ENCODE data around the gene GNAQ.
A peak's percentile ranks its signal among the peaks of the same experiment; 100 is the strongest.
"Not testable (repeated sequence)": the region's sequence is repeated elsewhere in the genome, so short reads cannot be mapped to it uniquely, and the experiment has no call there.

Gene GNAQ

GRCh38 chr9:78031444-78031892 is at the start of gene GNAQ:
TSS of gene GNAQ (minus strand) at chr9:78031811. CDS start at chr9:78031235, 576 bp downstream.
- peak; percentile 11 for DNase-seq (ENCODE audit: low spot score)

DNA sequence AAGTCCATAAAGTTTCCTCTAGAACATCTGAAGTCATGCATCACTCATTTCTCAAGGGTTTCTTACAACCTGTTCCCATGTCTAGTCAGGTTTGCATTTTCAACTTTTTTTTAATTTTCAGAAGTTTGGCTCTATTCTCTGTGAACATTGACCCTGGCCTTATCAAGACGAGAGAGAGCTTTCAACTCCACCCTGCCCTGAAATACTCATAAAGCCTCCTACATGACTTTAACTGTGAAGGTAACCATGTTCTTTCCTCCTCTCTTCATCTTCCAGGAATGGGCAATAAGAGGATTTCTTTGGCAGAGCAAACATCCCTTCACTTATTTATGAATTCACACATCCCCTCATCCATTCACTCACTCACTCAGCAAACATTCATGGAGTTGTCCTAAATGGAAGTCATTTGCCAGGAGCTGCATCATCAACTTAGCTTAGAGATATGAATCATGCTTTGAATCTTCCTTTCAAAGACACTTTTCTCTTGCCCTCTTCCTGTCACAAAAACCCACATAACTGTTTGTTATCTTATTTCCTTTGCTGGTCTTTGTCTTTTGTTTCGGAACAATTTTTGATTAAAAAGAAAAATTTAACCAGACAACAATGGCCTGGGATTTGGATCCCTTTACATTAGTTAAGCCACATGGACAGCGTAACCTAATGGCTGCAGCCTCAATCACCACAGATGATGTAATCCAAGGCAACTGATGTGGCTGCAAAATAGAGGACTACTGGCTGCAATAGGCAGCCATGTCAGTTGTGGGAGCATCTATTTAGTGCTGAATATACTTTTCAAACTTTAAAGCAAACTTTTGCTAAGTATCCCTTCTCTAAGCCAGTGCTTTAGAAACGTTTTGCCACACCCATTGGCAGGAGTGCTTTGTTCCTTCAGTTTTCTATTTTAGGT is 43.0 kb upstream of the GNAQ start:
- DNase-seq (ENCODE audit: low spot score) = no peak

DNA sequence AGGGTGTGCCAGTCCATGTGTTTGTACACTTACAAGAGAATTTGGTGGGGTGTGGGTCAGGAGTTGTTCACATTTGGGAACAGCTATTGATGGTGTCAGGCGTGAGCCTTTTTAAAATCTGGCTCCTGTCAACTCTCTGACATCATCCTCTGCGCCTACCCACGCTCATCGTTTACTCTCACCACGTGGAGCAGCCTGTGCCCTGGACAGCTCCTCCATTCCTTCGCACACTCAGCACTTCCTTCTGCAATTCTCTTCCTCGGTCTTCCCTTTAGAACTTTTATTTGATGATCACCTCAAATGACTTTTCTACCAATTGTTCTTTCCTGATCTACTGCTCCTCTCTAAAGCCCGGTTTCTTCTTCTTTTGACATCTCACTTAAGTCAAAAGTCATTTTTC is 42.1 kb upstream of the GNAQ start:
- no peak for DNase-seq (ENCODE audit: low spot score)

DNA sequence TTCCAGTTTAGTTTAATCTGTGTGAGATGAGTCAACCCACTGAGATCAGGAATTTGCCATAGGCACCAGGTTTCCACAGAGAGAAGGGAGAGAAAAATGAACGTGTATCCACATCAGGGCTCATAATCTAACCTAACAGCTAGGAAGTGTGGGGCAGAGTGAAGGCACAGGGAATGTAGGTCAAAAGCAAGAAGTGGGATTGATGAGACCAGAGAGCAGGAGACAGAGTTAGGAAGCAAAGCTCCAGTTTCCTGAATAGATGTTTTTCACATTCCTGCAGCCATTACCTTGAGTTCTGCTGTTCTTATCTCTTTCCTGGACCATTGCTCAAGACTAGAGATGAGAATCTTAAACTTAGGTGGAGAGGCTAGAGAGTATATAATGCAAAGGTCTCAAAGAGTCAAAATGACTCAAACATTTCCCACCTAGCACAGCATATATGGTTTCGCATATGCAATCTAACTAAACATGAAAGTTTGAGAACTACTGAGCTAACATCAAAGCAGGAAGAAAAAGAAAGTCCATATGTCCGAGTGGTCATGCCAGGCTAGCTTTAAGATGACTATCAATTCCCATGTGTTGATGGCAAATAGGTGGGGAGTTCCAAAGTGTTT is 41.1 kb upstream of the GNAQ start:
- no peak for DNase-seq (ENCODE audit: low spot score)

DNA sequence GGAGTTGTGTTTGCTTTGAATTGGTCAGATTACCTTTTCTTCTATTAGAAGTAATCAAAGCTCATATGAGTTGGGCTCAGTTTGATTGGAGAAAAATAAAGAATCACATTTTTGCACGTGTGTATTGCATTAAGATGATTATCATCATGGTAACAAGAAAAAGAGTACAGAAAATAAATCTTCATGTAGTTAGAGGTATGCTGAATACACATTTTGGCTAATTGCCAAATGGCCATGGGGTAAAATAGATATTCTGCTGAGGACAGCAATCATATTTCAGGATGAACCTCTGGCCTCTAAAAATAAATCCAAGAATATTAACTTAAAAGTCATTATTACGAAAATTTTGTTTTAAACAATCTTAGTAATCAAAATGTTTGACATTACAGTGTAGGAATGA is 38.9 kb upstream of the GNAQ start:
- no peak for DNase-seq (ENCODE audit: low spot score)

DNA sequence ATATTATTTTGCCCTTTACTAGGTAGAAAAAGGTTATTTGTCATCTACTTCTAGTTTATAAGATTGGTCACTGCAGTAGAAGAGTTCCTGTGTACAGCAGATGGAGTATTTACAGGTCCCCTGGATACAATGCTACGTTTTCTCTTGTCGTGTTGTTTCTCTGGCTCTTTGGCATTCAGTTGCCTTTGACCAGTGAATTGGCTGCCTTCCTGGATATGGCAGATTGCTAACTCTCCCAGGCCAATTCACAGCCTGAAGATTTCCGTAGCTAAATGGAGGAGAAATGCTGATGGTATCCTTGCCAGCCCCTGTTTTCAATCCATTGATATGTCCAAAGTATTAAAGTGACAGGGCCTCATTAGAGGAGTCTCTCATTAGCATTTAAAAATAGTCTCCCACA is 32.5 kb upstream of the GNAQ start:
- DNase-seq (ENCODE audit: low spot score) = peak; percentile 18

DNA sequence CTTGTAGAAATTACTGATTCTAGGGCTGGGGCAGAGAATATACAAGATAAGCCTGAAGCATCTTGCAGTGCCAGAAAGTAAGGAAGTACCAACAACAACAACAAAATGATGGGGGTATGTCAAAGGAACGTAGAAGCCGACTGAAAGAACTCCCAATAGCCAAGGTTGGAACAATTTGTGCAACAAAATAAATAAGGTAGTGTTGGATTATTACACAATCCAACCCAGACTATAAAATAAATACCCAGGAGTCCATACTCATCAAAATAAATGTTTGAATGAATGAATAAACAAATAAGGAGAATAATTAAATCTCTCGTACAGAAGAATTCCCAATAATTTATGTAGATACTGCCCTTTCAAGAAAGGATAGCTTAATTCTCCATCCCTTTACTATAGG is 31.1 kb upstream of the GNAQ start:
- no peak for DNase-seq (ENCODE audit: low spot score)

DNA sequence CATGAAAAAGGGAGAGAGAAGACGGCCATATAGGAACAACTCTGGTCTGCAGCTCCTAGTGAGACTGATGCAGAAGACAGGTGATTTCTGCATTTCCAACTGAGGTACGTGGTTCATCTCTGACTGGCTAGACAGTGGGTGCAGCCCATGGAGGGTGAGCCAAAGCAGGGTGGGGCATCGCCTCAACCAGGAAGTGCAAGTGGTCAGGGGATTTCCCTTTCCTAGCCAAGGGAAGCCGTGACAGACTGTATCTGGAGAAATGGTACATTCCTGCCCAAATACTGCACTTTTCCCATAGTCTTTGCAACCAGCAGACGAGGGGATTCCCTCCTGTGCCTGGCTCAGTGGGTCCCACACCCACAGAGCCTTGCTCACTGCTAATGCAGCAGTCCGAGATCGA is 22.6 kb upstream of the GNAQ start:
- DNase-seq (ENCODE audit: low spot score) = not testable (repeated sequence)

DNA sequence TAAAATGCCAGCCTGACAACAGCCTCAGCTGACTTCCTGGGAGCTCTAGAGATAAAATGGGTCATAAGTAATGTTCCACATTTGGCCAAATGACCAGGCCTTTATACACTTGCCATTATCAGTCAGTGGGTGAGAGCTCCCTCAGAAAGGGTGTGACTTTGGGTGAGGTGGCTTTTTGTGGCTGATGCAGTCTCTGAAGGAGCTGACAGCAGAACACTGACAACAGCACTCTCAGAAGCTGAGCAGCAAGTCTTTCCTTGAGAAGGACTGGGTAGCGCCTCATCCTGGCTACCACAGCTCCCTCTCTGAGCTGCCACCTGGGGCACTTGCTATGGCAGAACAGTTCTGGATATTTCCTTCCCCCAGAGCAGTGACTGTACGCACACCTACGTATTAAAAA is 22.0 kb upstream of the GNAQ start:
- DNase-seq (ENCODE audit: low spot score) = no peak

DNA sequence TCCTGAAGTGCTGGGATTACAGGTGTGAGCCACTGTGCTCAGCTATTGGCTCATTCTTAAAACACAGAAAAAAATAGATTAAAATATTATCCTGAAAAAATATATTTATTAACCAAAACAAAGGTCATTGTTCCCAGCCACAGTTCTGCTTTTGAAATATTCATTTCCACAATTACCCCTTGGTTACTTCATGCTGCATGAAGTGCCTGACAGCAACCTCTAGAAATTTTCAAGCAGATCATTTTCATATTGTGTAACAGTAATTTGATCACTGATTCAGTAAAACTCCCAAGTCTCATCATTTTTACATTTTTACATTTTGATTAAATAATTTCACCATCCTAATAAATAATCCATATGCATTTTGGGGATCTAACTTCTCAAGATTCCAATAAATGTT is 18.8 kb upstream of the GNAQ start:
- no peak for DNase-seq (ENCODE audit: low spot score)

GRCh38 chr9:78049484-78049883 is 17.9 kb upstream of the GNAQ start:
- DNase-seq (ENCODE audit: low spot score) = no peak

DNA sequence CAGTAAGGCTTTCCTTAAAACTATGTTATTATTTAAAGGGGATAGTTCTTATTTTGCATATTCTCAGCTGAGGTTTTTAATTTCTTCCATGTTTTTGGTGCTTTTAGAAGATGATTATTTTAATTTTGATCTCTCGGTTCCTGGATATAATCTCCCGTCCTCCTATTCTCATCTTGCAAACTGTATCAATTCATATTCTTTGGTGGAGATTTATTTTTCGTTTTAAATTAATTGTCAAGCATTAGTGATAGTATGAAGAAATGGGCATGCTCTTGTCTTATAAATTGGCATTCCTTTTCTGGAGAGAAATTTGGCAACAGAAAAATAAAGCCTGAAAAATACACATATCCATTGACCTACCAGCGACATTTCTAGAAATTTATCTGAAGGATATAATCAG is 15.5 kb upstream of the GNAQ start:
- no peak for DNase-seq (ENCODE audit: low spot score)

- no peak for DNase-seq (ENCODE audit: low spot score)
Measured at GRCh38 chr9:78046112-78046511, 14.5 kb upstream of the GNAQ start.

DNA sequence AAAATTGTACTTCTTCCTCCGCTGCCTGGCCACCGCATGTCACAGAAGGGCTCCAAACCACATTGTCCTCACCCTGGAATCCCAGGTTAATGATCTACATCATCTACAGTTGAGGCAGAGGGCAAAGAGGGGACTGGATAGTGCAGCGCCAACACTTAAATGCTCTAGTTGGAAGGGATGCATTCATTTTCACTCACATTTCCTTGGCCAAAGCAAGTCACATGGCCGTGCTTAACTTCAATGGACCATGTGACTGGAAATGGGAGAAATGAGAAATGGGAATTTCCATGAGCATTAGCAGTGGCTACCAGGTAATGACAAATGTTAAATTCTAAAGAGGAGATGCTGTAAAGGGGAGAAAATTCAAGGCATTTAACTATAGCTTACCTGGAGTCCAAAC is 13.3 kb upstream of the GNAQ start:
- no peak for DNase-seq (ENCODE audit: low spot score)

DNA sequence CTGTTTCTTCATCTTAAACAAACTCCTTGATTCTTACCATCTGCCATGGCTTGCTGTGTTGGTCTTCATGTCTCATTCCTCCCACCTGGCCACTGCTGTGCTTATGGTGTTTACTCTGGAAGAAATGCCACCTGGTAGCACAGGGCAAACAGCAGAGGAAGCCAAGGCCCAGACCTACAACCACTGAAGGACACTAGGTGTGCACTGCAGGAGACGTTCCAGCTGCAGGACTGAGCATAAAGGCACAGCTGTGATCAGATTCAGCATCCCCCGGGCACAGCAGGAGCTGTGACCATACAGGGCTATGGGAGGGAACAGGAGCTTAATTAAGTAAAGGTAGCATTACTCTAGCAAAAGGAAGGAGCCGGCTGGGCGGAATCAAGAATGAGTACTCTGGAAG is 12.6 kb upstream of the GNAQ start:
- DNase-seq (ENCODE audit: low spot score) = no peak

GRCh38 chr9:78041971-78042370 is 10.4 kb upstream of the GNAQ start:
- DNase-seq (ENCODE audit: low spot score) = no peak

GRCh38 chr9:78040726-78041125 is 9.1 kb upstream of the GNAQ start:
- DNase-seq (ENCODE audit: low spot score) = no peak

DNA sequence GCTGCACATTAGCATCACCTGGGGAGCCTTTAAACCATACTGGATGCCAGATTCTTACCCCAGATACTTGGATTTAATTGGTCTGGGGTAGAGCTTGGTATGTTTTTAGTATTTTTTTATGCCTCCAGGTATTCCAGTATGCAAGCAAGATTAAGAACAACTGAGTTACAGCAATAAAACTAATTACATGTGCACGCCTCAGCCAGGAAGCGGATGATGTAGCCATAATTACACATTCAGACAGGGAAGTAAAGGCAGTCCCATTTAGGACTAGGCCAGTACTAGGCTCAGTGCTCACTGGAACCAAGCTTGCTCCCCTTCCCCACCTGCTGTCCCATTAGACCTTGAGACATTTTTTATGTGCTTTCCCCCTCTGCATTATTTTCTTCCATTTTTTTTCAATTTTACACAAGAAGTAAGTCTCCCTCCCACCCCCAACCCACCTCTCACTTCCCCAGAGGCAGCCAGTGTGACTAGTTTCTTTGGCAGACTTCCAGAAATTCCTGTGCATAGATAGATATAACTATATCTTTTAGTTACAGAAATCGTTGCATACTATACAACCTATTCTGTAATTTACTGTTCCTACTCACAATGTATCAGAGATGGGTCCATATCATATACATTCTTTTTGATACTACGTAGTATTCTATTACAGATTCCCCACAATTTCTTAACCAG is 7.1 kb upstream of the GNAQ start:
- no peak for DNase-seq (ENCODE audit: low spot score)

DNA sequence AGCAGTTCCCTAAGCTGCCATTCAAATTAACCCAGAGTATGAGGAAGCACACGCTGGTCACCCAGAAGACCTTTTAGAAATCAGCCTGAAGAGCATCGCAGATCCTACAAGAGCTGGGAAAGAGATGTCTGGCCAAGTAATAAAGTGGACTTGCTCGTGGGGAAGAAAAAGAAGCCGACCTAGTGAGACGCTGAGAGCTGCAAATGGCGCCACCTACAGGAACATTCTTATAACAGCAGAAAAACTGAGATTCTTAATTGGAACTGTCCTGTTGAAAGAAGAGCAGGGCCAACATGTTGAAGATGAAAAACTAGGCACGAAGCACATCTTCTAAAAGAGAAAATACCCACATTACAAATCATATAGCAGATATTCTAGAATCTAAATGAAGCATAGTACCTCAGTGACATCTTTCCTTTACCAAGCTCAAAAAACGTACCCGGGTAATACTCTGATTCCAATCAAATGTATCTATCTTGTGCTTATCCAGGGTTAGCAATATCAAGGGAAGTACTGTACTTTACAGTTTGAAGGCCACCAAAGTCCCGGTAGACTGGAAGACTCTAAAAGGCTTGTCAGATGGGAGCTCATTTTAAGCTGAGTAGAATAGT is 3.9 kb upstream of the GNAQ start:
- DNase-seq (ENCODE audit: low spot score) = peak; percentile 67

GRCh38 chr9:78033870-78034269 is 2.3 kb upstream of the GNAQ start:
- no peak for DNase-seq (ENCODE audit: low spot score)

DNA sequence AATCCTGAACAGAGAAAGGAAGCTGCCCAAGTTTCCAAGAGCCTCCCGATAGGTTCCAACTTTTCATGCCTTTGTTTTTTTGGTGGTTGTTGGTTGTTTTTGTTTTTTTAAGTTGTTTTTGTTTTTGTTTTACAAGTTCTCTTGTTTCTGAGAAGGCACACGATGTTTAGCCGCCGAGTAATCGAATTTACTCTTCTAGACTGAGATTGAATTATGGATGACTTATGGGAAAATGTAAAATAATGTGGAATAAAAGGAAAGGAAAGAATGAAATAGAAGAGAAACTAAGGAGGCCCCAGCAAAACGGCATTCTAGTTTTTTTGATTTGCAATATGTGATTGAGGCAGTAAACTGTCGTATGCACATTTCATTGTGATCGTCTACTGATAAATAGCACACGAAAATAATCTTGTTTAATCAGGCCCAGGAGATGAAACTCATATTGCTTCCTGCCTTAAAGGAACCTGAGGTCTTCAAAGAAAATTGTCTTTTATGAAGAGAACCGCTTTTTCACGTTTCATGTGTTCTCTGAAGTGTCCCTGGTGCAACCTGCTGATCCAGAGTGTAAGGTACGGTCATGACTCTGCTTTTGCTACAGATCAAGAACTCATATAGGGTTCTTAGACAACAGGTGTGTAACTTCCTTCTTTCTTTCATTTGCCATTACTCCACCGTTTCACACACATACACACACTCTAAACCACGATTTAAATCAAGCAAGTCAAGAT is 1.3 kb upstream of the GNAQ start:
- DNase-seq (ENCODE audit: low spot score) = no peak
